NCI-H2196 (cell line): ENCODE data around the gene CEACAM5.
"Not testable (repeated sequence)": the region's sequence is repeated elsewhere in the genome, so short reads cannot be mapped to it uniquely, and the experiment has no call there.

Source experiments
- DNase-seq: peaks from one replicate; lab custom pipeline; 2025; ENCODE audit not compliant: unreplicated experiment; lab: John Stamatoyannopoulos, UW

The CEACAM5 gene

DNA sequence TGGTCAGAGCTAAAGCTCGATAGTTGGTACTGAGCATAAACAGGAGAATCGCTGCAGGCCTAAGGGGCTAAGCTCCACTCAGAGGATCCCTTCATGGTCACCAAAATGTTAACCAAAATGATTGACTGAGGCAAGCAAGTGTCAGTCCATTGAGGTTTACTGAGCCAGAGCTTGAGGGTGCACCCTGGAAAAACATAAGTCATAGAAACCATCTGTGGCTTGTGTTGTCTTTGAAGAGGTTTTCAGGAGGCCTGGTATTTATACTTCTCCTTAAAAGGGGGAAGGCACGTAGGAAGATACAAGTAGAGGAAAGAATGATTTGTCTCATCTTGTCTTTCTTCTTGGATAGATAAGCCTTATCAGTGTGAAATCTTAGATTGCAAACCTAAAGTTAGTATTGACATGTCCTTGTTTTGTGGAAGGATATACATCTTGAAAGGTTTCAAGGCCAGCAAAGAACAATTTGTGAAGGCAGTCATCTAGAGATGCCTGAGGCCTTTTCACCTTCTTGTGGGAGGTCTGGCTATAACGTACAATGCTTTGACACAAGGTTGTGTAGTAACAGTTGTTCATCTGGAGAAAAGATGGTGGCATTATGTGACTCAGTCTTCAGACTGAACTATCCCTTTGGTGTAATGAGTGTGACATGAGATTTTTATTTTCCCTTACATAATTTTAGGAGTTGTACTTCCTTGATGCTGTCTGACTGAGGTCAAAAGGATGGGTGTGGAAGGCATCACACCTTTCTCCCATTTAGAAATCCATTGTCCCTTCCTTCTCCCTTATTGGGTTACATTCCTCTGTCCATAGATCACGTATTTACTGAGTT, 32.2 kb downstream of the CEACAM5 start:
- no peak for DNase-seq

DNA sequence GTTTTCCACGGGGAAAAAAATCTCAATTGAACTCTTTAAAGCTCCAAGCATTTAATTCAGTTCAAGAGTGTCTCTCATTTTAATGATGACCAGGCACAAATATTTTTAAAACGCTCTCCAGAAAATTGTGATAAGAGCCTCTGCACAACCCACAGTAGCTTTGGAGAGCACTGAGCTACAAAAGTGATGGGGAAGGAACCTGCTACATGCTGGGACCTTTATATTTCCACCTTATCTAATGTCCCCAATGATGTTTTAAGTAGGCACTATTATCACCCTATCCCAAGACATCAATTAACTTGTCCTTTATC, 32.8 kb downstream of the CEACAM5 start:
- DNase-seq = no peak

DNA sequence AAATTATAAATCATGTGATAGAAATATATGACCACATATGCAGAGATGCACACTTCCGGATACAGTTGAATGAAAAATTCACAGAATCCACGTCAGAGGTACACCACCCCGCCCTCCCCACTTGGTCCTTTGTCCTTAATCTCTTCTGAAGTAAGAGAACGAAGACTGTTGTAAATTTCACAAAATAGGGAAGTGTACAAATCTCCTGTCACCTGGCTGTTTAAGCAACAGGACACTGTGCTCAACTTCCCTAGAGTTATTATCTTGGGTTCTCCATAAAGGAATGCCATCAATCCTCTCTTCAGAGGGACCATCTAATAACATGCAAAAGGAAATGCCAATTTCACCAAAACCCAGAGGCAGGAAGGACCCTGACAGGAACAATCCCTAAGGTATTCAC, 36.4 kb downstream of the CEACAM5 start:
- no peak for DNase-seq

DNA sequence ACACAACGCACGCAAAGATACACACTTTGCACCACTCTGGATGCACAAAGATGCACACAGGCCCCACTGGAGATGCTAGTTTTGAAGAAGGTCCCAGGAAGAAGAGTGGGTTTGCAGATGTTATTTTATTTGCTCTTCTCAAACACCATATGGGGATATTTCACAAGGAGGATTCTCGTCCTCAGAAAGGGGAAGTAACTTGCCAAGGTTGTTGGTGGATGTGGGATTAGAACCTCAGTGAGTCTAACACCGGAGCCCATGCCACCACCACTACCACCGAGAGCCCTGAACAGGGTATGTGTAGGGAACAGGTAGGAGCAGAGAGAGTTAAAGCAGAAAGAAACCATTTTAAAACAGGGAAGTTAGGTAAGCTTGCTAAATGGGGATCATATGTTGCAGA, 37.3 kb downstream of the CEACAM5 start:
- DNase-seq = no peak

DNA sequence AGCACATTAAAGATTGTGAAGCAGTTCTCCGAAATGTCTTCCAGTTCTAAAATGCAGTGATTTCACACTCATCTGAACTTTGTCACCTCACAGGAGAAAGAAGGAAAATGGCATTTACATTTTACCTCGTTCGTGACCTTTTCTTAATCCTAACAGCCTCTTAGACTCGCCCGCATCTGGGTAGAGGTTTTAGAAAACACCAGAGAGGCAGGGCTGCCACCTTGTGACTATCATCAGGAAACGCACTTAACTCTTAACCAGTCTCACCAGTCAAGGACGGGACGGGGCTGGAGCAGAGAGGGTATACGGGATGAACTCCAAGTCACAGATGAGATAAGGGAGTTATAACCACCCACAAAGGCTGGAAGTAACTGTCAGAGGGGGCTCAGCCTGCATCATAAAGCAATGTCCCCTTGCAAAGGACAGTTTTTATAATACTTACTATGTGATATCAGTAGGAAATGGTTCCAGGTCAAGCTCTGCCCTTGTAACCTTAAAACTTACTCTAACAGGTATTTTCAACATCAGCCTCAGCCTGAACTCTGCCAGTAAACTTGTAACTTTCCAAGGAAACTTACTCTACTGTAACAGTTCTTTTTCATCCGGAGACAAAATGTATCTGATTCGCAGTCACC, 38.3 kb downstream of the CEACAM5 start:
- DNase-seq = peak; percentile 85

DNA sequence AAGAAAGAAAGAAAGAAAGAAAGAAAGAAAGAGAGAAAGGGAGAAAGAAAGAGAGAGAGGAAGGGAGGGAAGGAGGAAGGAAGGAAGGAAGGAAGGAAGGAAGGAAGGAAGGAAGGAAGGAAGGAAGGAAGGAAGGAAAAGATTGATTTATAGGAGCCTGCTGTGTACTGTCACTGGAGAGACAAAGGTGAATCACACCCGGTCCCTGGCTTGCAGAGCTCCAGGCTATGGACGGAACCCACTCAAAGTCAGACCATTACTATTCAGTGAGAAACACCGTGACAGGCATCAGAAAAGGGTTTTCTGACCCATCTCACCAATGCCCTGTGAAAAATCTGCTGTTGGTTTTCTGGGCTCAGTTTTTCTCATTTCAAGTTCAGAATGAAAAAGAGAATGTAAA, 39.6 kb downstream of the CEACAM5 start:
- no peak for DNase-seq

DNA sequence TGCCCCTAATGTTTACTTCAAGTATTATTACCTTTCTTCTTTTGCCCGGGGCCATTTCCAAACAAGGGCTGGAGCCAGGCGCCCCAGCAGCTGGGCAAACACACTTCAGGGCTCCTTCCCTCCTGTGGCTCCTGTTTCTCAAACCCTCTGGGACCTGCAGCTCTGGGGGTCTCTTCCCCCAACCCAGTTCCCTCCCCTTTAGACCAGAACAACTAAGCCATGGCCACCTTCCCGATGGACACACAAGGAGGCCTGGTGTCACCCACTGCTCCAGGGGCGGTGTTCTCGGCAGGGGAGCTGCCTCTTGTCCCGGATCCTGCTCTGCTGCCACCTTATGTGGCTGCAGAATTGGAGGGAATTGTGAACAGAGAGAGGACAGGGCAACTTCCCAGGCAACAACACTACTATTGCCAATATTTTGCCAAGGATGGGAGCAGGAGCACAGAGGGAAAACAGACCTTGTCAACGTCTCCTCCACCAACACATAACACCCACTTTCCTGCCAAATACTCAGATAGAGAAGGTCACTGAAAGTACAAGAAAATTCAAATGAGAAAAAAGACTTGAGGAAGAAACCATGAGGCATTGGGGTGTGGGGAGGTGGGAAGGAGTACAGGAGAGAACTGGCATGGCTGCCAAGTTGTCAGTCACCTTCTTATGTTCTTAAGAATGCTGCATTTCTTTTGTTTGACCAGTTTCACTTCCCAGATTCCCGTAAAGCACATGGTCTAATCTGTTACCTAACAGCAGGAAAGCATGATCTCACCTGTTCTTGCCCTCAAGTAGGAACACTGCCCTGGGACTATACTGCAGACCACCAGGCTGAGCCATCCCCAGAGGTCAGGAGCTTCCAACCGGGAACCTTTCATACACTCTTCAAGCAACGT, 42.1 kb downstream of the CEACAM5 start:
- DNase-seq = peak; percentile 63

DNA sequence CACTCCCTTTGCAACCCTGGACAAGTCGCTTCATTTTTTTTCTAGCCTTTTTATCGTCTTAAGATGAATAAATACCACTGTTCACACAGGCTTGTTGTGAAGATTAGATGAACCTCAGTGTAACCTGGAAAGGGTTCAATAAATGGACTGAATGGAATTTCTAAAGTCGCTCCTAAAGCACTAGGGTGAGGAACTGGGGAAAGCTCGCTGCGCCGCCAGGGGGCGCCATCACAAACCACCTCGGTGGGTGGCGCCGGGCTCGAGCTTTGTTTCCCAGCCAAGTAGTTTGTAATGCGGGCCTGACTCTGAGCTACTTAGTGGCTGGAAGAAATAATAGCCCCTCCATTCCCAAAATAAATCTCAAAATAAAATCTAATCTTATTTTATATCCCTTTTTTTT, 44.7 kb downstream of the CEACAM5 start:
- DNase-seq = peak; percentile 20

DNA sequence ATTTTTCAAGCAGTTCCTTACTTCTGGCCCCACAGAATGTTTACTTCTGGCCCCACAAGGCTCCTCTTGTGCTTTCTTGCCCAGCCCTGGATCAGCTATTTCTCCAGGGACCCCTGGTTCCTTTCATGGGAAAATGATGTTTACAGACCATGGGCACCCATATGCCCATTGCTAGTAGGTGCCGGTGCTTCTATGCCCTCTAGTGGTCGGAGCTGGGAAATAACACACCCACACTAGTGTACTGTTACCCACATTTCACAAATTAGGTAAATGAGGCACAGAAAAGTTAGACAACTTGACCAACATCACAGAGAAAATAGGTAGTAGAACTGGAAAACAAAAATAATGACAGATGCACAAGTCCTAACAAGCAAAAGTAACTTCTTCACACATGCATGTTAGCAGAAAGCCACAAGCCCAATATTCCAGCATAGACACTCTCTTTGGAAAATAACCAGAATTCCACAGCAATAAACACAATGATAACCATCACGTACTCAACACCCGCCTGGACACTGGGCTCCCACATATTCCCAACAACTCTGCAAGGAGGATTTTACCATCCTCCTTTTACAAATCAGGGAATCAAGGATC, 45.6 kb downstream of the CEACAM5 start:
- DNase-seq = peak; percentile 64

DNA sequence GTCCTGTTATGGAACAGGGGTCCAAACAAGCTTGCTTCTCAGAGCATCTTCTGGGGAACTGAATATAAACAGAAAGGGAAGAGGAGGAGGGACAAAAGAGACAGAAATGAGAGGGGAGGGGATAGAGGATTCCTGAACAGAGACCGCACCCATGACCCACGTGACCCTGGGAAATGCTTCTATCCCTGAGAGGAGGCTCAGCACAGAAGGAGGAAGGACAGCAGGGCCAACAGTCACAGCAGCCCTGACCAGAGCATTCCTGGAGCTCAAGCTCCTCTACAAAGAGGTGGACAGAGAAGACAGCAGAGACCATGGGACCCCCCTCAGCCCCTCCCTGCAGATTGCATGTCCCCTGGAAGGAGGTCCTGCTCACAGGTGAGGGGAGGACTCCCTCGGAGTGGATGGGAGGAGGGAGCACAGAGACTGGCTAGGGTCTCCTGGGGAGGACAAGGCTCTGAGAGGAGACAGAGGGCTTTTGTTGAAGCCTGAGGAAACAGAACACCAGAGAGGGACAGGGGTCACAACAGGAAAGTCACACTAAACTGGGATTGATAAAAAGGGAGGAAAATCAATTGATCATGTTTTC, 47.0 kb downstream of the CEACAM5 start, which contains the start of gene CEACAM6:
Gene CEACAM6 (plus strand): TSS at position 203 of the 586 bp plus-strand sequence. CDS start 109 bp downstream, at position 312.
- no peak for DNase-seq

DNA sequence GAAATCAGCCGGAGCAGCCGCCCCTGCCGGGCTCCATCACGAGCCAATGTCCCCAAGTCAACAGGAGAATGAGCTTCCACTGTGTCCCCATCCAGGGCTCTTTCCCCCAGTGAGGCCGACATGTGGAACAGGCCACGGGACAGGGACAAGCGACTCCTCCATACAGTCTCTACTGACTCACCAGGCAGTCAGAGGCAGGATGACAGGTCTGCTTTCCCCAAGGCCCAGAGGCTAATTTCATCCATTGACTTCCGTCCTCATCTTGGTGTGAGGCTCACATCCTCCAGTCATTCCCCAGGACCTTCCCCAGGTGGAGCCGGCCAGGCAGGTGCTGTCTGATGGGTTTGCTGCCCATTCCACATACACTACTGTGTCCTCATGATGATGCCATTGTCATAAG, 50.4 kb downstream of the CEACAM5 start:
- no peak for DNase-seq

DNA sequence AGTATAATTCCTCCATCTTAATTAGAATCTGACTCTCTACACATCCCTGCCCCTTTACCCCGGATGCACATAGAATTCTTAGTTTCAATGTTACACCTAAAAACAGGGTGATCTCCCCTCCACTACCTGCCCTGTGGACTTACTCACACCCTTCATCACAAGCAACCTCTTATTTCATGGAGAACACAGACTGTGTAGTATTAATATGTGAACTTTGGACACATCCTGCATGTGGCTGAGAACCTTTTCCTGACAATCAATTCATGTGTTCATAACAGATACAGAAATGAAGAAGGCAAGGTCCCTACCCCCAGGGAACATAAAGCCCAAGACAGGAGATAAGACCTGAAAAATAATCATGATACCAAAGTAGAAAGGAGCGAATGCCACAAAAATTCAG, 58.7 kb downstream of the CEACAM5 start:
- no peak for DNase-seq

DNA sequence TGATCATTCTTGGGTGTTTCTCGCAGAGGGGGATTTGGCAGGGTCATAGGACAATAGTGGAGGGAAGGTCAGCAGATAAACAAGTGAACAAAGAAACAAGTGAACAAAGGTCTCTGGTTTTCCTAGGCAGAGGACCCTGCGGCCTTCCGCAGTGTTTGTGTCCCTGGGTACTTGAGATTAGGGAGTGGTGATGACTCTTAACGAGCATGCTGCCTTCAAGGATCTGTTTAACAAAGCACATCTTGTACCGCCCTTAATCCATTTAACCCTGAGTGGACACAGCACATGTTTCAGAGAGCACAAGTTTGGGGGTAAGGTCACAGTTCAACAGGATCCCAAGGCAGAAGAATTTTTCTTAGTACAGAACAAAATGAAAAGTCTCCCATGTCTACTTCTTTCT, 59.7 kb downstream of the CEACAM5 start:
- DNase-seq = not testable (repeated sequence)

DNA sequence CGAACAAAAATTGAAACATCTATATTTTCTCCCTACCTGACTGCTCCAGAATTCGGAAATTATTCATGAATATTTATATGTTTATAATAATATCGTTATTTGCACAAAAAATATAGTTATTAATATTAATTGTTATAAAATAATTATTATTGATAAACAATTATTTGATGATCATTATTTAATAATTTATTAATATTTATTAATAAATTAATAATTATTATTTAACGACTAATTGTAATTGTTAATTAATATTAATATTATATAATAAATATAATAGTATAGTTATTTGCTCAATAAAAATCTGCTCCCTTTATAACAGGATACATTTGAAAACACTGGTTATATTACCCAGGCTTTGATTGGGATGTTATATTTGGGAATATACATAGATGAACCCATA, 61.2 kb downstream of the CEACAM5 start:
- DNase-seq = no peak

DNA sequence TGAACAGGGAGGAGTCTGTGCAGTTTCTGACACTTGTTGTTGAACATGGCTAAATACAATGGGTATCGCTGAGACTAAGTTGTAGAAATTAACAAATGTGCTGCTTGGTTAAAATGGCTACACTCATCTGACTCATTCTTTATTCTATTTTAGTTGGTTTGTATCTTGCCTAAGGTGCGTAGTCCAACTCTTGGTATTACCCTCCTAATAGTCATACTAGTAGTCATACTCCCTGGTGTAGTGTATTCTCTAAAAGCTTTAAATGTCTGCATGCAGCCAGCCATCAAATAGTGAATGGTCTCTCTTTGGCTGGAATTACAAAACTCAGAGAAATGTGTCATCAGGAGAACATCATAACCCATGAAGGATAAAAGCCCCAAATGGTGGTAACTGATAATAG, 63.0 kb downstream of the CEACAM5 start:
- no peak for DNase-seq

DNA sequence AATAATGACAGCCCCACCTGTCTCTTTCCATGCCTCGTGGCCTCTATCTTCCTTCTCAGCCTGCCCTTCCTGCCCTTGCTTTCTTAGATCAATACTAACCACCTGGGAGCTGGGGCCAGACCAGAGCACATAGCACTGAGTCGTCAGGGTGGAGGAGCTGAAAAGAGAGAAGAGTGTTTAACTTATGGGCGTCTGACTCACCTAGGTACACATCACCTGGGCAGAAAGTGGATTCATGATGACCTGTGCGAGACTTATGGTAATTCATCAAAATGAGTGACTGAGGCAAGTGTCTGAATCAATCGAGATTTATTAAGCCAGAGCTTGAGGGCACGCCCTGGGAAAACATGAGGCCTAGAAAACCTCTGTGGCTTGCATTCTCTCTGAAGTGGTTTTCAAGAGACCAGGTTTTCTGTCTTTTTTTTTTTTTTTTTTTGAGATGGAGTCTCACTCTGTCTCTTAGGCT, 66.1 kb downstream of the CEACAM5 start:
- DNase-seq = peak; percentile 75

DNA sequence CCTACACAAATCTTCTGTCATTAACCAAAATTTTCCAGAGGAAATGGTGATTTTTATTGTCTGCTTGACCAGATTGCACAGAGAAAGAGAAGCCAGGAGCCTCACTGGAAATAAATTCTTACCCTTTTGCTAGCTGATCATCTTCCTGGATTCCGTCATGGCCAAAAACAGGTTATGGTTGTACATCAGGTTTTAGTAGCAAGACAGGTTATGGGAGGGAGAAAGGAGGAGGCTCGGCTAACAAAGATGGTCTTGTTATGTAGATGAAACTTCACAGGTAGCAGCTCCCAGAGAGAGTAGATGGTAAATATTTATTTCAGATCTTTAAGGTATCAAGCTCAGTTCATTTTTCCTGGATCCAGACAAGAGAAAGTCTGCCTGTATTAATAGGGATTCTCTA, 68.3 kb downstream of the CEACAM5 start:
- no peak for DNase-seq
